ENCODE data around the gene FGD5.

The FGD5 gene

DNA sequence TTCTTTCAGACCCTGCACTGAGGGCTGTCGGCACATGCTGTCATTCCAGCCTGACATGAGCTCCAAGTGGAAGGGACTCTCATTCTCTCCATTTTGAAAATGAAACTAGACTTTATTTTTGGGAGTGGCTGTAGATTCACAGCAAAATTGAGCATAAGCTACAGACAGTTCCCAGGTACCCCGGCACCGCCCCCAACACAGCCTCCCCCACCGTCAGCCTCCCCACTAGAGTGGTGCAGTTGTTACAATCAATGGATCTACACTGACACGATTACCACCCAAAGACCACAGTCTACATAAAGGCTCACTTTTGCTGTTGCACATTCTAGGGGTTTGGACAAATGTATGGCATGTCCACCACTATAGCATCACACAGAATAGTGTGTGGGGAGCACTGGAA, 29.5 kb upstream of the FGD5 start:
- no peak for TF ChIP-seq ZFX (IDR thresholded peaks at IDR 0.05; ENCODE audit: borderline replicate concordance)
- TF ChIP-seq, protein P1, sequence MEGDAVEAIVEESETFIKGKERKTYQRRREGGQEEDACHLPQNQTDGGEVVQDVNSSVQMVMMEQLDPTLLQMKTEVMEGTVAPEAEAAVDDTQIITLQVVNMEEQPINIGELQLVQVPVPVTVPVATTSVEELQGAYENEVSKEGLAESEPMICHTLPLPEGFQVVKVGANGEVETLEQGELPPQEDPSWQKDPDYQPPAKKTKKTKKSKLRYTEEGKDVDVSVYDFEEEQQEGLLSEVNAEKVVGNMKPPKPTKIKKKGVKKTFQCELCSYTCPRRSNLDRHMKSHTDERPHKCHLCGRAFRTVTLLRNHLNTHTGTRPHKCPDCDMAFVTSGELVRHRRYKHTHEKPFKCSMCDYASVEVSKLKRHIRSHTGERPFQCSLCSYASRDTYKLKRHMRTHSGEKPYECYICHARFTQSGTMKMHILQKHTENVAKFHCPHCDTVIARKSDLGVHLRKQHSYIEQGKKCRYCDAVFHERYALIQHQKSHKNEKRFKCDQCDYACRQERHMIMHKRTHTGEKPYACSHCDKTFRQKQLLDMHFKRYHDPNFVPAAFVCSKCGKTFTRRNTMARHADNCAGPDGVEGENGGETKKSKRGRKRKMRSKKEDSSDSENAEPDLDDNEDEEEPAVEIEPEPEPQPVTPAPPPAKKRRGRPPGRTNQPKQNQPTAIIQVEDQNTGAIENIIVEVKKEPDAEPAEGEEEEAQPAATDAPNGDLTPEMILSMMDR (IDR thresholded peaks at IDR 0.05) = no peak
- H3K27ac ChIP-seq = no peak overlapping the region

DNA sequence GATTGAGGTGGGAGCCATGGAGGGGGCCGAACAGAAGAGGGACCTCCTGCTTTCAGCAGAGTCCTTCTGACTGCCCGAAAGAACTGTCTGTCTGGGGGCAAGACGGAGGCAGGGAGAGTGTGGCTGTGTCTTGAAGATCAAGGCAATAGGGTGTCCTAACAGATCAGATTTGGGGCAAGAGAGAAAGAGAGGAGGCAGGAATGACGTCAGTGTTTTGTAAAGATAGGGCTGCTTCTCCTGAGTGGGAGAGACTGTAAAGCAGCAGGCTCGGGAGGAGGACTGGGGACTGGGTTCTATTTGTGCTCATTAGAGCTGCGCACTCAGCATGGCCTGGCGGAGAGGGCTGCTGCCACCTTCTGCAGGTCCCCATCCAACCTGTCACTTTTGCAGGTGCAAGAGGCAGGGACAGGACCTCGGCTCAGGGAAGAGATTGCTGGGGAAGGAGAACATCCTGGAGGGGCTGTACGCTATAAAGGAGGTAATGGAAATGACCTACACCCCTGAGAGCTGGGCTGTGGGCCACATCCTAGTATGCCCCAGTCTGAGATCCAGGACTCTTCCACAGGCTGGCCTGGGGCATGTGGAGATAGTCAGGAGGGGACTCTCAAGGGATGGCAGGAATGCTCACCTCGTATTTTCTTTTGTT, 29.0 kb upstream of the FGD5 start:
- no peak overlapping the region for H3K27ac ChIP-seq
- no peak for TF ChIP-seq ZFX (IDR thresholded peaks at IDR 0.05; ENCODE audit: borderline replicate concordance)
- TF ChIP-seq, protein P1 (IDR thresholded peaks at IDR 0.05) = no peak

DNA sequence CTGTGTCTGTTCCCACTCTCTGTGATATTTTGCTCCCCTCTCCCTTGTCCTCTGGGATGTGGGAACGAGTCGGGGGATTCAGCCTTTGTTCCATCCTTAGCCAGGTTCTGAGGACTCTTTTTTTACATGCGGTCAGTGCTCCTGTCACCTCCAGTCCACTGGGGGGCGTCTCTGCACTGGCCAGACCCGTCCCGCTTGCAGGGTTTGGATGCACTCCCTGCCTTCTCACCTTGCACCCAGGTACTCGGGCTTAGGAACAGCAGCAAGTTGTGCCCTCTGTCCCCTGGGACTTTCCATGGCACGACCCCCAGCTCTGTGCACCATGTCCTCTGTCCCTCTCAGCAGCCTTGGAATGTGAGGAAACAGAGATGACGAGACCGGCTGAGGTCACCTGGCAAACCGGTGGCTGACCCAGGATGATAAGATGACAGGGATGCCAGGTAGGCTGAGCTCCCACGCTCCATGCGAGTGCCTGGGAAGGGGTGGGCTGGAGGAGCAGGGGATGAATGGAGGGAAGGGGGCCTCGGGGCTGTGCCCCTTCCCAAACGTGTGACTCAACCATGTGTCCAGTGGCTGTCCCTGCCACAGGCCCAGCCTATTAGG, 27.3 kb upstream of the FGD5 start:
- no peak overlapping the region for H3K27ac ChIP-seq
- TF ChIP-seq, protein P1 (IDR thresholded peaks at IDR 0.05) = peak; percentile 92
- TF ChIP-seq ZFX (IDR thresholded peaks at IDR 0.05; ENCODE audit: borderline replicate concordance) = no peak

DNA sequence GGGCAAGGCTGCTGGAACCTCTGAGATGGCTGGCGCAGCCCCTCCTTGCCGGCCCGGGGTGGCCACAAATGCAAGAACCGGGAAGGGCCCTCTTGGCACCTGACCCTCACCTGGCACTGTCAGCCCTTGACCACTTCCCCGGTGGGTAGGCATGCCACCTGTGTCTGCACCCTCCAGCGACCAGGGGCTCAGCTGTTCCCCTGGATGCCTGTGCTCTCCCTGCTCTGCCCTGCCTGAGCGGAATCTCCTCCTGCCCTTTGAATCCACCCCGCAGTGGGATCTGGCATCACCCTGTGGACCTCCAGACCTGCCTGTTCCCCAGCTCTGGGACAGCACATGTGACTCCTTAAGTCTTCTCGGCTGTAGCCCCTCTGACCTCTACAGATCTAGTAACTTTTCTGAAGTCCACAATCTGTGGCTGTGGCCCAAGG, 26.1 kb upstream of the FGD5 start:
- TF ChIP-seq, protein P1 (IDR thresholded peaks at IDR 0.05) = no peak
- TF ChIP-seq ZFX (IDR thresholded peaks at IDR 0.05; ENCODE audit: borderline replicate concordance) = no peak
- no peak overlapping the region for H3K27ac ChIP-seq

DNA sequence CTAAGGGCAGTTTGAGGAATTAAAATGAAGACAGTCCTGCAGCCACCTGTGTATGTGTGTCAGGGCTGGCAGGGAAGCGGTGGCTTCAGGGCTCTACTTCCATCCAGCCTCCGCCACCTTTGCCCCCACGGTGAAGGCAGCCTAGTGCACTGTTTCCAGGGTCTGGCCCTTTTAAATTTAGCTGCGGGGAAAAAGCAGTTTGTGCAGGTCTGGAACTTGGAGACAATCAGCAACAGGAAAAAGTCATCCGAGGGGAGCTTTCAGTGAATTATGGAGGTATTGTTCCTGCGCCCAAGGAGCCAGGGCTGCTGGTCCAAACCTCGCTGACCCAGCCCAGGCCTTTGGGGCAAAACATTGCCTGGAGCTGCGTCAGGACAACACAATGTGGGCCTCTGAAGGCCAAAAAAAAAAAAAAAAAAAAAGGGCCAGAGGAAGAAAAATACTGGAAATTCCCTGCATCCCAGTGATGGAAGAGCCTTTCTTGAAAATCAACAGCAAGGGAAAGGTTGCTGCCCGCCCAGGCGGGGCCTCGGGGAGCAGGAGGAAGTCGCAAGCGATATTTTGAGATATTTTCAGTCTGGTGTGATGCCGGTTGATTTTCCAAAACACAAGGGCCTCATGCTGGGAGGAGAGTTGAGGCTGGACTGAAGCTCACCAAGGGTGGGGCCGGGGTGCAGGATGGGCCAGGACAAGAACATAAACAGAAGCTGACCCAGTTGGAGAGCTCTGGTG, 25.5 kb upstream of the FGD5 start:
- no peak for TF ChIP-seq ZFX (IDR thresholded peaks at IDR 0.05; ENCODE audit: borderline replicate concordance)
- TF ChIP-seq, protein P1 (IDR thresholded peaks at IDR 0.05) = no peak
- H3K27ac ChIP-seq = no peak overlapping the region

DNA sequence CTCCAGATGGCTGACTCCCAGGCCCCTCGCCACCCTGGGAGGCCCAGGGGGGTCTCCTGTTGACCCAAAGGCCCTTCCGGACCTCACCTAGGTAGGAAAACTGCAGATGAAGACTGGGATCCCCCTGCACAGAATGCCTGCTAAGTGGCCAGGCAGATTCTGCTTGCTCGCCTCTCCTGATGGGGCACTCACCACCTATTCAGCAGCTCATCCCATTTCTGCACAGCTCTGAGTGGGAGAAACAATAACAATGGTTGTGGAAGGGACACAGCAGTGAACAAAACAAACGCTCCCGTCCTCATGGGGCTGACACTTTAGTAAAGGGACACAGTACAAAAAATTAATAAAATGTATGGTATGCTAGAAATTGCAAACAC, 24.9 kb upstream of the FGD5 start:
- H3K27ac ChIP-seq = no peak overlapping the region
- TF ChIP-seq, protein P1 (IDR thresholded peaks at IDR 0.05) = no peak
- TF ChIP-seq ZFX (IDR thresholded peaks at IDR 0.05; ENCODE audit: borderline replicate concordance) = no peak

DNA sequence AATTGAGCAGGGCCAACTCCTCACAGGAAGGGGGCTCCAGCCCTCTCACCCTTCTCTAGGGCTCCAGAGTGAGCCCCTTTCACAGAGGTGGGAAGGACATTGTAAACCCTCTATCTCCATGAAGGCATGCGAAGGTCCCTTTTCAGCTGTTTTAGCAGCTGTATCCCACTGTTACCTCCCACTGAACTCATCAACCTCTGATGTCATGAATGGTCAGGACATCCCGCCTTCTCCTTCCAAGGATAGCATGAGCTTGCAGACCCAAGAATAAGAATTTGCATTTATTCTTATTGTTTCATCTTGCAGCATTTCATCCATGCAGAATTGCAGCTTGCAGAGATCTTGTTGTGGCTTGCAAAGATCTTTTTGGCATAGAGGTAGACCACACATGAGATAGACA, 24.3 kb upstream of the FGD5 start:
- TF ChIP-seq ZFX (IDR thresholded peaks at IDR 0.05; ENCODE audit: borderline replicate concordance) = no peak
- TF ChIP-seq, protein P1 (IDR thresholded peaks at IDR 0.05) = no peak
- no peak overlapping the region for H3K27ac ChIP-seq
